ENCODE results near the gene GNPNAT1. TPM values are rescaled to one million over a fixed set of nuclear protein-coding genes. Genes with fewer than 3 reads are reported as not detected.

The GNPNAT1 gene
- total RNA-seq: 1 to 10 TPM; 3.8 to 4.6 TPM
- 10.3 TPM for polyA plus RNA-seq (2013, experiment 1 of 2)
- polyA plus RNA-seq (2013, experiment 2 of 2): 11.7 TPM
- 13.6 to 107 (median 28.3) reads per million in 172 experiments for total RNA-seq

- peak within 1 kb of the TSS; percentile 95 for H3K4me3 ChIP-seq (ENCODE audit: low read length)
- peak; percentile 97 for ATAC-seq (ENCODE audit: poor library complexity)
- CTCF ChIA-PET: interaction anchor here (1.1 to 1.7 kb wide), 2 partner anchors 12 to 50 kb away, joined by 4 read pairs; no protein-coding TSS in a partner anchor
- no peaks in the 10 kb centered on the region for H3K27me3 ChIP-seq (ENCODE audit: control insufficient read depth in 1 of 2, insufficient read depth in 2 of 2, low read length in 2 of 2)
- peak within 1 kb of the TSS; percentile 64 to 78 for H3K27ac ChIP-seq (ENCODE audit: low read depth in 1 of 2, low read length in 2 of 2)
- Mint-ChIP-seq H3K36me3 (ENCODE audit: low read depth) (peaks cover 4% of the 10 kb centered on the region), H3K27ac (peak within 1 kb of the TSS; percentile 92), H3K4me1 (ENCODE audit: low read depth) (peaks cover 51% of the 10 kb centered on the region), H3K4me3 (peak within 1 kb of the TSS; percentile 94), H3K27me3 (no peaks in the 10 kb centered on the region), H3K9me3 (peaks cover under 1% of the 10 kb centered on the region)
- TF ChIP-seq CTCF (IDR thresholded peaks at IDR 0.05): no peak
- peaks cover 21% of the 10 kb centered on the region for H3K4me1 ChIP-seq (ENCODE audit: insufficient read depth, low read length)
- POLR2A ChIA-PET: interaction anchor here (0.8 to 3.5 kb wide), 13 partner anchors 15 to 795 kb away, joined by 3 to 12 read pairs (median 4); partner anchors contain the start of genes ERO1A, GPR137C, STYX and TXNDC16
- intact Hi-C loops (cut with DNase I, micrococcal nuclease): loop anchor here (1.0 to 10.0 kb wide), 7 partner anchors 61 to 1144 kb away; partner anchors contain the start of genes GPR137C (in 2 of the 2), STYX (in 2 of the 2), TXNDC16 (in 2 of the 2) and DDHD1 (in 1 of the 2)
- H3K9me3 ChIP-seq (ENCODE audit: control insufficient read depth in 1 of 2, insufficient read depth in 1 of 2, low read length in 2 of 2): no peaks in the 10 kb centered on the region
- DNase-seq: peak; percentile 79 to 97 (median 87)
- no peaks in the 10 kb centered on the region for H3K36me3 ChIP-seq (ENCODE audit: insufficient read depth, low read length)
These were observed at the start of gene GNPNAT1 for GRCh38 chr14:52791223-52792096. Gene GNPNAT1, minus strand, starts transcription at chr14:52791607. Its CDS starts 6,957 bp downstream, at chr14:52784650.

GRCh38 chr14:52840877-52841276 is 49.5 kb upstream of the GNPNAT1 start:
- H3K9me3 Mint-ChIP-seq: no peaks in the 10 kb centered on the region
- Histone ChIP-seq H3K36me3 (ENCODE audit: insufficient read depth, low read length) (no peaks in the 10 kb centered on the region), H3K27me3 (ENCODE audit: control insufficient read depth in 1 of 2, insufficient read depth in 2 of 2, low read length in 2 of 2) (no peaks in the 10 kb centered on the region), H3K4me3 (ENCODE audit: low read length) (no peak overlapping the region), H3K4me1 (ENCODE audit: insufficient read depth, low read length) (no peaks in the 10 kb centered on the region), H3K9me3 (ENCODE audit: control insufficient read depth in 1 of 2, insufficient read depth in 1 of 2, low read length in 2 of 2) (no peaks in the 10 kb centered on the region), H3K27ac (ENCODE audit: low read depth in 1 of 2, low read length in 2 of 2) (no peak overlapping the region)
- no peak overlapping the region for H3K27ac Mint-ChIP-seq
- no peak overlapping the region for H3K4me3 Mint-ChIP-seq
- no peaks in the 10 kb centered on the region for H3K4me1 Mint-ChIP-seq (ENCODE audit: low read depth)
- no peaks in the 10 kb centered on the region for H3K36me3 Mint-ChIP-seq (ENCODE audit: low read depth)
- DNase-seq: no peak
- no peak for TF ChIP-seq CTCF (IDR thresholded peaks at IDR 0.05)
- ATAC-seq (ENCODE audit: poor library complexity): no peak
- ChIA-PET POLR2A (no interaction called here), CTCF (no interaction called here)
- intact Hi-C loops (cut with DNase I, micrococcal nuclease): no loop called here
- no peaks in the 10 kb centered on the region for H3K27me3 Mint-ChIP-seq

- no peak overlapping the region for H3K27ac ChIP-seq (ENCODE audit: low read depth in 1 of 2, low read length in 2 of 2)
- CTCF ChIA-PET: interaction anchor here (1.0 kb wide), 1 partner anchor 123 kb away, joined by 3 read pairs; no protein-coding TSS in a partner anchor
- no peak overlapping the region for H3K27ac Mint-ChIP-seq
- intact Hi-C loops (cut with DNase I, micrococcal nuclease): no loop called here
- no peaks in the 10 kb centered on the region for H3K27me3 ChIP-seq (ENCODE audit: control insufficient read depth in 1 of 2, insufficient read depth in 2 of 2, low read length in 2 of 2)
- TF ChIP-seq CTCF (IDR thresholded peaks at IDR 0.05): no peak
- H3K9me3 ChIP-seq (ENCODE audit: control insufficient read depth in 1 of 2, insufficient read depth in 1 of 2, low read length in 2 of 2): no peaks in the 10 kb centered on the region
- H3K36me3 ChIP-seq (ENCODE audit: insufficient read depth, low read length): no peaks in the 10 kb centered on the region
- POLR2A ChIA-PET: no interaction called here
- no peak overlapping the region for H3K4me3 Mint-ChIP-seq
- H3K27me3 Mint-ChIP-seq: no peaks in the 10 kb centered on the region
- H3K4me1 ChIP-seq (ENCODE audit: insufficient read depth, low read length): no peaks in the 10 kb centered on the region
- H3K9me3 Mint-ChIP-seq: no peaks in the 10 kb centered on the region
- H3K4me3 ChIP-seq (ENCODE audit: low read length): no peak overlapping the region
- no peak for ATAC-seq (ENCODE audit: poor library complexity)
- no peaks in the 10 kb centered on the region for H3K4me1 Mint-ChIP-seq (ENCODE audit: low read depth)
- no peaks in the 10 kb centered on the region for H3K36me3 Mint-ChIP-seq (ENCODE audit: low read depth)
- DNase-seq: no peak
These were observed 46.0 kb upstream of the GNPNAT1 start for GRCh38 chr14:52837451-52837850.
